ENCODE results near the gene SEMA6A. TPM values are rescaled to one million over a fixed set of nuclear protein-coding genes. Genes with fewer than 3 reads are reported as not detected.

The SEMA6A gene
- total RNA-seq, 4 donors from 2014 or later, result 76.7 to 231 (median 117) TPM

GRCh38 chr5:116423587-116424257 lies 150.9 kb downstream of the SEMA6A start:
- no peak for DNase-seq
- TF ChIP-seq POLR2AphosphoS5 (IDR thresholded peaks at IDR 0.05) (no peak), EP300 (IDR thresholded peaks at IDR 0.05; ENCODE audit: low read depth) (no peak), CTCF (IDR thresholded peaks at IDR 0.05) (no peak), POLR2A (IDR thresholded peaks at IDR 0.05) (no peak)
- intact Hi-C loops (cut with DNase I; ENCODE audit: low total_unique reads) (no loop called here), in situ Hi-C loops (cut with MboI; ENCODE audit: low pct_ligation_motif_present in 1 of 4, low pct_unique_long_range_greater_than_20kb in 1 of 4, low sequenced_read_pairs in 3 of 4) (no loop called here)
- H3K36me3 ChIP-seq, result no peaks in the 10 kb centered on the region
- no peaks in the 10 kb centered on the region for H3K27me3 ChIP-seq
- no peak overlapping the region for H3K4me3 ChIP-seq
- no peak overlapping the region for H3K27ac ChIP-seq
- H3K4me1 ChIP-seq, result no peaks in the 10 kb centered on the region
- H3K9me3 ChIP-seq, result no peaks in the 10 kb centered on the region
- WGBS, 2 donors (ENCODE audit: low coverage in 1 of 2), result 63 to 95% methylated on average over 4 to 5 of the region's 5 CpGs

- in situ Hi-C loops (cut with MboI; ENCODE audit: low pct_ligation_motif_present in 1 of 4, low pct_unique_long_range_greater_than_20kb in 1 of 4, low sequenced_read_pairs in 3 of 4) (no loop called here), intact Hi-C loops (cut with DNase I; ENCODE audit: low total_unique reads) (no loop called here)
- H3K4me3 ChIP-seq, result no peak overlapping the region
- DNase-seq, result no peak
- H3K36me3 ChIP-seq, result no peaks in the 10 kb centered on the region
- no peaks in the 10 kb centered on the region for H3K27me3 ChIP-seq
- TF ChIP-seq POLR2AphosphoS5 (IDR thresholded peaks at IDR 0.05) (no peak), EP300 (IDR thresholded peaks at IDR 0.05; ENCODE audit: low read depth) (no peak), POLR2A (IDR thresholded peaks at IDR 0.05) (no peak), CTCF (IDR thresholded peaks at IDR 0.05) (no peak)
- no peaks in the 10 kb centered on the region for H3K4me1 ChIP-seq
- no peaks in the 10 kb centered on the region for H3K9me3 ChIP-seq
- no peak overlapping the region for H3K27ac ChIP-seq
These were observed 151.5 kb downstream of the SEMA6A start for GRCh38 chr5:116423141-116423540.

- 91 to 96% methylated on average over 4 to 5 of the region's 5 CpGs for WGBS, 2 donors (ENCODE audit: low coverage in 1 of 2)
- H3K27ac ChIP-seq, result no peak overlapping the region
- H3K36me3 ChIP-seq, result no peaks in the 10 kb centered on the region
- intact Hi-C loops (cut with DNase I; ENCODE audit: low total_unique reads), result no loop called here
- DNase-seq, result no peak
- H3K4me1 ChIP-seq, result no peaks in the 10 kb centered on the region
- no peaks in the 10 kb centered on the region for H3K9me3 ChIP-seq
- no peaks in the 10 kb centered on the region for H3K27me3 ChIP-seq
- in situ Hi-C loops (cut with MboI; ENCODE audit: low pct_ligation_motif_present in 1 of 4, low pct_unique_long_range_greater_than_20kb in 1 of 4, low sequenced_read_pairs in 3 of 4), result no loop called here
- TF ChIP-seq EP300 (IDR thresholded peaks at IDR 0.05; ENCODE audit: low read depth) (no peak), POLR2A (IDR thresholded peaks at IDR 0.05) (no peak), CTCF (IDR thresholded peaks at IDR 0.05) (no peak), POLR2AphosphoS5 (IDR thresholded peaks at IDR 0.05) (no peak)
- no peak overlapping the region for H3K4me3 ChIP-seq
These were observed 153.5 kb downstream of the SEMA6A start for GRCh38 chr5:116421080-116421629.

GRCh38 chr5:116420540-116420939 lies 154.1 kb downstream of the SEMA6A start:
- no peaks in the 10 kb centered on the region for H3K27me3 ChIP-seq
- no peak overlapping the region for H3K4me3 ChIP-seq
- H3K9me3 ChIP-seq, result no peaks in the 10 kb centered on the region
- DNase-seq, result no peak
- in situ Hi-C loops (cut with MboI; ENCODE audit: low pct_ligation_motif_present in 1 of 4, low pct_unique_long_range_greater_than_20kb in 1 of 4, low sequenced_read_pairs in 3 of 4), result no loop called here
- no peaks in the 10 kb centered on the region for H3K4me1 ChIP-seq
- TF ChIP-seq CTCF (IDR thresholded peaks at IDR 0.05) (no peak), EP300 (IDR thresholded peaks at IDR 0.05; ENCODE audit: low read depth) (no peak), POLR2AphosphoS5 (IDR thresholded peaks at IDR 0.05) (no peak), POLR2A (IDR thresholded peaks at IDR 0.05) (no peak)
- H3K27ac ChIP-seq, result no peak overlapping the region
- H3K36me3 ChIP-seq, result no peaks in the 10 kb centered on the region
- intact Hi-C loops (cut with DNase I; ENCODE audit: low total_unique reads), result no loop called here
- WGBS, 2 donors (ENCODE audit: low coverage in 1 of 2), result 90% methylated on average over 4 of the region's 4 CpGs; no CpG with 5 or more reads in 1 of the 2 donors

Data from transverse colon (tissue), 4 donors.